ENCODE measurements around the gene PDILT. TPM values are rescaled to one million over a fixed set of nuclear protein-coding genes. Genes with fewer than 3 reads are reported as not detected.

PDILT gene
- total RNA-seq, 1 experiment from 2014 or later: not detected

DNA sequence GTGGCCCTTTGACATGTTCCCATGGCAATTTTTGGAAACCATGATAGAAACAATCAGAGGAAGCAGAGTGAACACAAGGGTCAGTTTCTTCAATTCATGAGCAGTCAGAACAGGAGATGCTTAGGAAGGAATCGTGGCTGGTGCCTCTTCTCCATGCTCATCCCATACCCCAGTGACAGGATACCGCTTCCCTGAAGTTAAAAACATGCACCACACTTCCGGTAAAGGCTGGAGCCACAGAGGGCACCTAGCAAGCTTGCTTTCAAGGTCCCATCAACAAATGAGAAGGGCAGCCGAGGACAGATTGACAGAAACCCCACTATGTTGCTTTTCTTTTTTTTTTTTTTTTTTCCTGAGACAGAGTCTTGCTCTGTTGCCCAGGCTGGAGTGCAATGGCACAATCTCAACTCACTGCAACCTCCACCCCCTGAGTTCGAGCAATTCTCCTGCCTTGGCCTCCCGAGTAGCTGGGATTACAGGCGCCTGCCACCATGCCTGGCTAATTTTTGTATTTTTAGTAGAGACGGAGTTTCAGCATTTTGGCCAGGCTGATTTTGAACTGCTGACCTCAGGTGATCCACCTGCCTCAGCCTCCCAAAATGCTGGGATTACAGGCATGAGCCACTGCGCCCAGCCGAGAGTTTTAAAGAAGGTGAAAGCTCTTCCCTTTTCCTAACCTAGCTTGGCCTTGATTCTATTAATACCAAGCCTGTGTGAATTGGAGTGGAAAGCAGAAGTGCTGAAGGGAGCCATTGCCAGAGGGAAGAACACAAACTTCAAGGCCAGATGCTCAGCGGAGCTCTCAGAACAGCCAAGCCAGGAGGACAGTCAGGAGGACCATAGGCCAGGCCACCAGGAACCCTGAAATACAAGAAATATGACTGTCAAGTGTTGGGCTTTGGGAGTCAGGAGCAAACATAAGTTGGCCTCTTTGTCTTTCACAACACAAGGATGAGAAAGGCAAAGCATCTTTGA, 93.8 kb downstream of the PDILT start:
- no peak for DNase-seq
- Histone ChIP-seq H3F3A (ENCODE audit: insufficient read depth, low read depth) (no peaks in the 10 kb centered on the region), H3K27ac (no peak overlapping the region), H3K4me2 (no peak overlapping the region), H4K20me1 (ENCODE audit: insufficient read depth) (no peaks in the 10 kb centered on the region), H3K9me3 (ENCODE audit: insufficient read depth, low read depth) (no peaks in the 10 kb centered on the region; the same call in 1 of the 2 replicates), H2AFZ (no peak overlapping the region), H3K36me3 (ENCODE audit: low read depth) (no peaks in the 10 kb centered on the region), H3K4me3 (no peak overlapping the region), H3K4me1 (replicated peaks; ENCODE audit: insufficient read depth) (no peaks in the 10 kb centered on the region), H3K27me3 (ENCODE audit: insufficient read depth, low read depth) (peaks cover 6% of the 10 kb centered on the region; the same call in 1 of the 2 replicates), H3K79me2 (ENCODE audit: low read depth) (no peaks in the 10 kb centered on the region), H3K9me2 (ENCODE audit: insufficient read depth) (no peaks in the 10 kb centered on the region)
- ChIA-PET CTCF (no interaction called here), POLR2A (ENCODE audit: unreplicated experiment) (no interaction called here)
- no TSS peak for BruUV-seq (replicated peaks)
- no peak for TF ChIP-seq EZH2 (IDR thresholded peaks at IDR 0.05; ENCODE audit: low read depth)
- TF ChIP-seq, protein P1, sequence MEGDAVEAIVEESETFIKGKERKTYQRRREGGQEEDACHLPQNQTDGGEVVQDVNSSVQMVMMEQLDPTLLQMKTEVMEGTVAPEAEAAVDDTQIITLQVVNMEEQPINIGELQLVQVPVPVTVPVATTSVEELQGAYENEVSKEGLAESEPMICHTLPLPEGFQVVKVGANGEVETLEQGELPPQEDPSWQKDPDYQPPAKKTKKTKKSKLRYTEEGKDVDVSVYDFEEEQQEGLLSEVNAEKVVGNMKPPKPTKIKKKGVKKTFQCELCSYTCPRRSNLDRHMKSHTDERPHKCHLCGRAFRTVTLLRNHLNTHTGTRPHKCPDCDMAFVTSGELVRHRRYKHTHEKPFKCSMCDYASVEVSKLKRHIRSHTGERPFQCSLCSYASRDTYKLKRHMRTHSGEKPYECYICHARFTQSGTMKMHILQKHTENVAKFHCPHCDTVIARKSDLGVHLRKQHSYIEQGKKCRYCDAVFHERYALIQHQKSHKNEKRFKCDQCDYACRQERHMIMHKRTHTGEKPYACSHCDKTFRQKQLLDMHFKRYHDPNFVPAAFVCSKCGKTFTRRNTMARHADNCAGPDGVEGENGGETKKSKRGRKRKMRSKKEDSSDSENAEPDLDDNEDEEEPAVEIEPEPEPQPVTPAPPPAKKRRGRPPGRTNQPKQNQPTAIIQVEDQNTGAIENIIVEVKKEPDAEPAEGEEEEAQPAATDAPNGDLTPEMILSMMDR (conservative IDR thresholded peaks at IDR 0.05): no peak
- intact Hi-C loops (cut with micrococcal nuclease; ENCODE audit: unreplicated experiment): no loop called here

DNA sequence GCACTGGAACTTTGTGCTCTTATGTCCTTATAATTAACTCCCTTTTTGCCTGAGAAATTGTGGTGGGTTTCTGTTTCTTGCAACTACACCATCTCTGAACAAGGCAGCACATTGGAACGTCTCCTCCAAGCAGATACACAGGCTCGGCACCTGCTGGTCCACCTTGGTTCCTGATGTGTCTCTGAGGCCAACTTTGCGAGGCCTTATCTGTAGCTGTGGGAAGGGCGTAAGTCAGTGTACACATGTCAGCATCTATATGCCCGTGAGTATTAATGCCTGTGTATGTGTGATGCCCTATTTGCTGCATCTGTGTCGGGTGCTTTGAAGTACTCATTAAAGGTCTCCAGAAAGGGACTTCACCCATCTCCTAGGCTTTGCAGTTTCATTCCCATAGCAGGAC, 94.8 kb downstream of the PDILT start:
- Histone ChIP-seq H3K4me2 (no peak overlapping the region), H3K4me1 (replicated peaks; ENCODE audit: insufficient read depth) (no peaks in the 10 kb centered on the region), H3K9me2 (ENCODE audit: insufficient read depth) (no peaks in the 10 kb centered on the region), H3K4me3 (no peak overlapping the region), H3K36me3 (ENCODE audit: low read depth) (no peaks in the 10 kb centered on the region), H2AFZ (no peak overlapping the region), H3K79me2 (ENCODE audit: low read depth) (no peaks in the 10 kb centered on the region), H3K27ac (no peak overlapping the region), H3F3A (ENCODE audit: insufficient read depth, low read depth) (no peaks in the 10 kb centered on the region), H3K9me3 (ENCODE audit: insufficient read depth, low read depth) (no peaks in the 10 kb centered on the region; the same call in 1 of the 2 replicates), H3K27me3 (ENCODE audit: insufficient read depth, low read depth) (peaks cover 6% of the 10 kb centered on the region; the same call in 1 of the 2 replicates), H4K20me1 (ENCODE audit: insufficient read depth) (no peaks in the 10 kb centered on the region)
- intact Hi-C loops (cut with micrococcal nuclease; ENCODE audit: unreplicated experiment): no loop called here
- POLR2A ChIA-PET (ENCODE audit: unreplicated experiment): no interaction called here
- TF ChIP-seq, protein P1 (conservative IDR thresholded peaks at IDR 0.05): no peak
- no peak for TF ChIP-seq EZH2 (IDR thresholded peaks at IDR 0.05; ENCODE audit: low read depth)
- CTCF ChIA-PET: no interaction called here
- no TSS peak for BruUV-seq (replicated peaks)
- DNase-seq: no peak

Other genes starting within 250 kb of the PDILT start
- not detected in 2 replicates for gene GP2, start 77.2 kb downstream of the PDILT start, total RNA-seq (2021)
- not detected in 2 replicates for gene UMOD, start 52.0 kb downstream of the PDILT start, total RNA-seq (2021)
- gene ACSM5, start 4.8 kb upstream of the PDILT start, total RNA-seq (2021): not detected in 2 replicates
- not detected in 2 replicates for gene ACSM2A, start 46.8 kb upstream of the PDILT start, total RNA-seq (2021)
- not detected in 2 replicates for gene ACSM2B, start 171.6 kb upstream of the PDILT start, total RNA-seq (2021)